Left lung (tissue), 10 donors: ENCODE data around the gene SRPX. TPM values are rescaled to one million over a fixed set of nuclear protein-coding genes. Genes with fewer than 3 reads are reported as not detected.

Experiments
- ATAC-seq: fragments of 200-7000 bp; cut with Tn5 transposase; one replicate; pipeline ENCODE4 v1.9.1; 2020; ENCODE audit warnings: moderate library complexity
- DNase-seq, 4 donors: peaks; one replicate each; pipeline ENCODE4 v3.0.0-alpha.2; 2013 to 2020
- H3K27ac ChIP-seq, 2 donors: fragments of 200-600 bp; sonication (generic) in 1 of 2; one replicate each; pipeline versions ENCODE4 v1.5.0 to v1.8.0; 2020 to 2021
- H3K27me3 ChIP-seq, 2 donors: fragments of 200-600 bp; sonication (generic) in 1 of 2; one replicate each; pipeline versions ENCODE4 v1.5.0 to v1.8.0; 2020 to 2021
- H3K36me3 ChIP-seq, 2 donors: fragments of 200-600 bp; sonication (generic) in 1 of 2; one replicate each; pipeline versions ENCODE4 v1.5.0 to v1.8.0; 2020 to 2021
- H3K4me1 ChIP-seq, 2 donors: fragments of 200-600 bp; one replicate each; pipeline ENCODE4 v1.8.0; 2021
- H3K4me3 ChIP-seq, 2 donors: fragments of 200-600 bp; sonication (generic) in 1 of 2; one replicate each; pipeline versions ENCODE4 v1.5.0 to v1.8.0; 2020 to 2021; ENCODE audit warnings: mild to moderate bottlenecking in 1 of 2
- H3K9me3 ChIP-seq, 2 donors: fragments of 200-600 bp; sonication (generic) in 1 of 2; one replicate each; pipeline versions ENCODE4 v1.5.0 to v1.8.0; 2020 to 2021
- intact Hi-C, 2 donors: fragments of 100-400 bp; cut with DNase I; formaldehyde crosslinking; loops; one replicate each; pipeline versions ENCODE4 v1.11.2 to v1.14.2; 2022
- polyA plus RNA-seq, 6 donors: library from polyadenylated mRNA; unstranded; fragments of 120-200 nt; gene quantifications; one replicate each; pipeline ENCODE4 v1.2.1, GENCODE V29; 2013; ENCODE audit not compliant: insufficient read length in 6 of 6
- total RNA-seq, 2 donors: library from RNA; stranded (reverse); fragmentation: NEBNext Ultra II Directional; extraction: Animal tissue kit (Norgen Biotek cat#: 25700); gene quantifications; one replicate each; pipeline ENCODE4 v1.2.1, GENCODE V29; 2021
- TF ChIP-seq, protein P1 (sequence below), 2 donors: fragments of 200-600 bp; sonication (generic) in 1 of 2; IDR thresholded peaks; one replicate each; pipeline versions ENCODE4 v1.5.0 to v1.8.0; 2021; ENCODE audit warnings: antibody characterized with exemption in 2 of 2
- donor health status: DM: no; HTN: yes; CAD: no.
- donor health status: DM: no; HTN: no; CAD: no.

SRPX gene
- total and polyA plus RNA-seq, 8 donors = 27.0 to 54.6 (median 32.3) TPM

DNA sequence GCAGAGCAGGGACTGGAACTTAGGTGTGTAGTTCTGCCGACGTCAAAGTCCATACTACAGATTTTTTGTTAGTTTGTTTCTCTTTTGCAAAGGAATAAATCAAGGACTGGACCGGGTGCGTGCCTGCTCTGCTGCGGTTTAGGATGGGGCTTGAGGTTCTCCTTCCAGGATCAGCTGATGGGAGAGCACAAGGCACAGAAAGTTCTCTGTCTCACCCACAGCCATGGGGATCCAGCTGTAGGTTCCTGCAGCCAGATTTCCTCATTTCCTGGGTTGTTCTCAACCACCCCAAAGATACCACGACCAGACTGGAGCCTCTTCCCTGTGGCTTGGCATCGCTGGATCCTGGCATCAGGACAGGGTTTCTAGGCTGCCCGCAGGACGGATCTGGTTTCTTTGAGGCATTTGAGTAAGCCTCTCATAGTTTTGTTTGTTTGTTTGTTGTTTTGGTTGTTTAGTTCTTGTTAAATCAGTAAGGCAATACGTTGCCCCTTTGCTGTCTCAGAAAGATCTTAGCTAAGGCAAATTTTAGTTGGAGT is 789 bp upstream of the SRPX start:
- intact Hi-C loops = no loop called here
- DNase-seq (no peak), ATAC-seq (no peak)
- no peaks in the 10 kb centered on the region for H3K36me3 ChIP-seq
- TF ChIP-seq, protein P1, sequence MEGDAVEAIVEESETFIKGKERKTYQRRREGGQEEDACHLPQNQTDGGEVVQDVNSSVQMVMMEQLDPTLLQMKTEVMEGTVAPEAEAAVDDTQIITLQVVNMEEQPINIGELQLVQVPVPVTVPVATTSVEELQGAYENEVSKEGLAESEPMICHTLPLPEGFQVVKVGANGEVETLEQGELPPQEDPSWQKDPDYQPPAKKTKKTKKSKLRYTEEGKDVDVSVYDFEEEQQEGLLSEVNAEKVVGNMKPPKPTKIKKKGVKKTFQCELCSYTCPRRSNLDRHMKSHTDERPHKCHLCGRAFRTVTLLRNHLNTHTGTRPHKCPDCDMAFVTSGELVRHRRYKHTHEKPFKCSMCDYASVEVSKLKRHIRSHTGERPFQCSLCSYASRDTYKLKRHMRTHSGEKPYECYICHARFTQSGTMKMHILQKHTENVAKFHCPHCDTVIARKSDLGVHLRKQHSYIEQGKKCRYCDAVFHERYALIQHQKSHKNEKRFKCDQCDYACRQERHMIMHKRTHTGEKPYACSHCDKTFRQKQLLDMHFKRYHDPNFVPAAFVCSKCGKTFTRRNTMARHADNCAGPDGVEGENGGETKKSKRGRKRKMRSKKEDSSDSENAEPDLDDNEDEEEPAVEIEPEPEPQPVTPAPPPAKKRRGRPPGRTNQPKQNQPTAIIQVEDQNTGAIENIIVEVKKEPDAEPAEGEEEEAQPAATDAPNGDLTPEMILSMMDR (IDR thresholded peaks at IDR 0.05) = no peak
- no peak overlapping the region for H3K4me3 ChIP-seq
- H3K27ac ChIP-seq = no peak overlapping the region
- no peaks in the 10 kb centered on the region for H3K4me1 ChIP-seq
- H3K9me3 ChIP-seq = no peaks in the 10 kb centered on the region
- peaks cover 7 to 33% of the 10 kb centered on the region in 2 donors for H3K27me3 ChIP-seq

DNA sequence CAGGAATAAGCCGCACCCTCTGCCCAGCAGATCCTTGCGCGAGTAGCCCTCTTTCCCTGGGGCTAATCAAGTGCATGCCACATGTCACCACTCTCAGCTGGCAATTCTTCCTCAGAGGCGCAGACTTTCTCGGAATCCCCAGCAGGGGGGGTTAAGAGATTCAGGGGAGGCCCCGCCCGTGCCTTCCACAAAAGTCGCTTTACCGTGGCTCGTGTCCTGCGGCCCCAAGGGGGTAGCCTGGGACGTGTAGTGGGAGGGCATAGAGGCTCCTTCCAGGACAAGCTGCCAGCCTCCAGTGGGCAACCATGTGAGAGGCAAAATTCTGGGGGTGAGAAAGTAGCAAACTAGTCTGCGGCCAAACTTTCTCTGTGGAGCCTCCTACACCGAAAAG is 652 bp downstream of the SRPX start:
- H3K9me3 ChIP-seq = no peaks in the 10 kb centered on the region
- peaks cover 7 to 33% of the 10 kb centered on the region in 2 donors for H3K27me3 ChIP-seq
- H3K27ac ChIP-seq = no peak overlapping the region
- H3K36me3 ChIP-seq = no peaks in the 10 kb centered on the region
- DNase-seq = peak in 3 of 4 donors; percentile 11 to 48 (median 36)
- intact Hi-C loops = no loop called here
- TF ChIP-seq, protein P1 (IDR thresholded peaks at IDR 0.05) = no peak
- peak overlapping the region; percentile 14 to 47 for H3K4me3 ChIP-seq
- ATAC-seq = peak; percentile 78
- H3K4me1 ChIP-seq = no peaks in the 10 kb centered on the region

DNA sequence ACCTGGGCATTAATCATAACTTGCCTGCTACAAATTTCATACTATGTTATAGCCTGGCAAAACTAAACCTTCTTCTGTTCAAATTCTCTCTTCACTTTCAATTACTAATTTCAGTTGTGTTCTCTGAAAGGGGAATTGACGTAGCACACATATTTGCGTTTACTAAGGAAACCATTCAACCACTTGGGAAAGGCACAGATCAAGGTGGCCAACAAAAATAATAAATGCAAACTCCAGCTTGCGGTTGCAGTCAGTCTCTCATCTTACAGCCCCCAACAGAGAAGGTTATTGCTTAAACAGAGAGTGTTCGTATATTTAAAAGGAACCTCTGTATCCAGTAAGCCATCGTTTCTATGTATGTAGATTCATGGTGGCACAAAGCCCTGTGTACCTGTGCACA is 4.0 kb downstream of the SRPX start:
- H3K36me3 ChIP-seq = no peaks in the 10 kb centered on the region
- DNase-seq (no peak), ATAC-seq (no peak)
- no peak overlapping the region for H3K27ac ChIP-seq
- H3K4me3 ChIP-seq = no peak overlapping the region
- TF ChIP-seq, protein P1 (IDR thresholded peaks at IDR 0.05) = no peak
- no peaks in the 10 kb centered on the region for H3K9me3 ChIP-seq
- no peaks in the 10 kb centered on the region for H3K4me1 ChIP-seq
- intact Hi-C loops = no loop called here
- H3K27me3 ChIP-seq = peaks cover 6 to 31% of the 10 kb centered on the region in 2 donors

DNA sequence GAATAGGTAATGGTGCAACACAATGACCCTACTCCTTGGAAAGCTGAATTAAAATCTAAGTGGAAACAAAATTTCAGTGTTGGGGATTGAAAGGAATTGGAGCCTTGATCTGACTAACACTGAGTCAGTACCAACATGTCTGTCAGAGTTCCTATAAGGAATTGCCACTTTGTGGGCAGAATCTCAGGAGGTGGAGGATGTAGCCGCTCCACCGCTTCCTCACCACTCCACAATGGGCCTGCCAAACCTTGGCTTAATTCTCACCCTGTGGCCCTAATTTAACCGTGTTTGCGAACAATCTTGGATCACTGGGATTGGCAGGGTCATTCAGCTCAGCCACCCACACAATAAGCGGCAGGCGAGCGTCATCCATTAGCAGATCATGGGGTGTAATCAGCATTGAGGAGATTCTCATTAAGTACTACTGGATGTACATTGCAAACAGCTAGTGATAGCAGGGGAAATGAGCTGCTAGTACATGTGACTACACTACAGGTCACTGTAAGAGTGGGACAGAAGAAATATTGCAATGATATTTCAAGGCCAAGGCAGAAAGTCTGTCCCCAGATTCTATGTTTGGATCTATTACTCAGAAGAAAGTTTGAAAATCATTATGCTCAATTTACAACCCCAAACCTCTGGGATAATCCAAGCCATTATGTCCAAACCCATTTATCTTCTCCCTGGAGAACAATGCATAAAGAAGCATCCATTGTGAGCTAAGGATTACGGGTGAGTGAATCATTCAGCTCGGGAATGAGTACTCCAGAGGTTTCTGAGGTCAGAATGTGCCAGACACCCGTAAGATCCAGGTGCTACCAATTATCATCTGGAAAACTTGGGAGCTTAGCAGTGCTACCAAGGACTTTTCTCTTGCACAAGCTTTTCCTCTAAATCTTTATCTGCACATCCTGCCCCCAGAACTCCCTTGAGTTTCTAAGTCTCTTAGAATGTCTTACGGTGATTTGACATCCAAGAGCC is 5.8 kb downstream of the SRPX start:
- Histone ChIP-seq H3K4me3 (no peak overlapping the region), H3K4me1 (no peaks in the 10 kb centered on the region), H3K36me3 (no peaks in the 10 kb centered on the region), H3K9me3 (no peaks in the 10 kb centered on the region), H3K27me3 (peaks cover 0 to 13% of the 10 kb centered on the region in 2 donors), H3K27ac (no peak overlapping the region)
- intact Hi-C loops = no loop called here
- ATAC-seq (no peak), DNase-seq (no peak)
- TF ChIP-seq, protein P1 (IDR thresholded peaks at IDR 0.05) = no peak

DNA sequence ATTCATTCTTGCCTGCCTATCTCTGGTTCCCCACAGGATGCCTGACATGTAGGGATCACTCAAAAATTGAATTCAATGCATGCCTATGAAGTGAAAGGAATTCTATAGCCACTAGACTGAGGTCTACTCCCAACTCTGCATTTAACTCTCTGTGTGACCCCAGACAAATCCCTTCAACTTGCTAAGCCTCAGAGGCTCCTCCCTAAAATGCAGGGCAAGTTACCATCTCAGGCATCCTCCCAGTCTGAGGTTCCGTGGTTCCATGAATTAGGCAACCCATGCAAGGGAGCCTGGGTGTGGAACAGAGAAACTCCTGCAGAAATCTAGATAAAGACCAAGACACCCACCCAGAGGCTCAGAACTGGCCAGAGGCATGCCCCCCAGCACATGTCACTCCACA is 6.6 kb downstream of the SRPX start:
- no peak overlapping the region for H3K27ac ChIP-seq
- TF ChIP-seq, protein P1 (IDR thresholded peaks at IDR 0.05) = no peak
- H3K9me3 ChIP-seq = no peaks in the 10 kb centered on the region
- no peak for ATAC-seq
- no peaks in the 10 kb centered on the region for H3K36me3 ChIP-seq
- no peak overlapping the region for H3K4me3 ChIP-seq
- intact Hi-C loops = no loop called here
- H3K27me3 ChIP-seq = peaks cover 0 to 5% of the 10 kb centered on the region in 2 donors
- no peaks in the 10 kb centered on the region for H3K4me1 ChIP-seq
- DNase-seq = no peak
